GM21390 (cell line): ENCODE data around the gene FARP2.
"Not testable (repeated sequence)": the region's sequence is repeated elsewhere in the genome, so short reads cannot be mapped to it uniquely, and the experiment has no call there.

Source experiments
- ATAC-seq: cut with Tn5 transposase; IDR thresholded peaks from one replicate; pipeline ENCODE4 v1.9.1; 2021; ENCODE audit not compliant: unreplicated experiment

FARP2 gene

GRCh38 chr2:241501551-241501950 is 145.5 kb downstream of the FARP2 start:
- no peak for ATAC-seq

GRCh38 chr2:241502281-241502680 is 146.2 kb downstream of the FARP2 start:
- no peak for ATAC-seq

DNA sequence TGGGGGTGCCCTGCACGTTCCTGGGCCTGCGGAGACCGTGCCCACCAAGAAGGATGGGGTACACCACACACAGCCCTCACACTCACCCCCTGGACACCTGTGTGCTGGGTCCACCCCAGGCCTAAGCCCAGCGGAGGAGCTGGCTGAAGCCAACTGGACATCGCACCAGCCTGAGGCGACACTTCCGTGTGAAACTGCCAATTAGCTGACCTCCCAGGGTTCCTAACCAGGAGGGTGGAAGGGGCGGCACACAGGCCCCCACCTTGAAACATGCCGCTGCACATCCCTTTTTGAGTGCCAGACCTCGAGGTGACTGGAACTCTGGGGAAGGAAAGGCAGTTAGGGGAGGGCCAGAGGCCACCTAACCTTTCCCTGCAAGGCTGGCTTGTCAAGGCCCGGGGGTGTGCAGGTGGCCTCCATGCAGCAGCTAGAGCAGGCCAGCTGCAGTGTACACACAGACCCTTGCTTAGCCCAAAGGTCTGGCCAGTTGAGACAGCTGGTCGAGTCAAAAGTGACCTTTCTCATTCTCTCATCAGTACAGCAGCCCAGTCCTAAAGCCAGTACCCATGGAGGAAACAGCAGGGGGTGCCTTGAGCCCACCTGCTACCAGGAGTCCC is 147.8 kb downstream of the FARP2 start:
- ATAC-seq, result no peak

DNA sequence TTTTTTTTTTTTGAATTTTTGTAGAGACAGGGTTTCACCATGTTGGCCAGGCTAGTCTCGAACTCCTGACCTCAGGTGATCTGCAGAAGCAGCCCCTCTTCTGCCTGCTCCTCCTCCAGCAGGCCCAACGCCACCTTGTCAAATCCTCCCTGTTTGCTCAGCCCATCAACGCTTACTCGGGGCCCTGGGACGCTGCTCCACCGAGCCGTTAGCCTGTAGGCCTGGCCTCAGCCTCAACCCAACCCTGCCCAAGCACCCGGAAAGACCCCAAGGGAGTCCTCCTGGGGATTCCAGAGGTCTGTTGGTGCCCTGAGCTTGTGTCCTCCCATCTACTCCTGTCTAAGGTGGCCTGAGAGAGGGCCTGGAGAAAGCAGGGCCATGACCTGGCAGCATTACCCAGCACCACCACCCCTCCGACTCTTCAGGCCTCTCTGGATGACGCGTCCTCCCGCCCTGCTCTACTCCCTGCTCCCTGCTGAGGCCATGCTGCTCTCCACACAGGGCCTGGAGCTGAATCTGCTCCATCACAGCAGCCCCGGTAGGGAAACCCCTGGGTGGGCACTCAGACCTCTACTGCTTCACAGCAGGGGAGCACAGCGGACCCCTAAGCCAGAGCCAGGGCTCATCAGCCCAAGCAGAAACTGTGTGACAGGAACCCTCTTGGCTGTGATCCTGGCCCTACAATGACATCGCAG is 149.1 kb downstream of the FARP2 start:
- no peak for ATAC-seq

- ATAC-seq, result no peak
These were observed 149.7 kb downstream of the FARP2 start for GRCh38 chr2:241505781-241506201.

- not testable (repeated sequence) for ATAC-seq
These were observed 150.2 kb downstream of the FARP2 start for GRCh38 chr2:241506317-241506716.

DNA sequence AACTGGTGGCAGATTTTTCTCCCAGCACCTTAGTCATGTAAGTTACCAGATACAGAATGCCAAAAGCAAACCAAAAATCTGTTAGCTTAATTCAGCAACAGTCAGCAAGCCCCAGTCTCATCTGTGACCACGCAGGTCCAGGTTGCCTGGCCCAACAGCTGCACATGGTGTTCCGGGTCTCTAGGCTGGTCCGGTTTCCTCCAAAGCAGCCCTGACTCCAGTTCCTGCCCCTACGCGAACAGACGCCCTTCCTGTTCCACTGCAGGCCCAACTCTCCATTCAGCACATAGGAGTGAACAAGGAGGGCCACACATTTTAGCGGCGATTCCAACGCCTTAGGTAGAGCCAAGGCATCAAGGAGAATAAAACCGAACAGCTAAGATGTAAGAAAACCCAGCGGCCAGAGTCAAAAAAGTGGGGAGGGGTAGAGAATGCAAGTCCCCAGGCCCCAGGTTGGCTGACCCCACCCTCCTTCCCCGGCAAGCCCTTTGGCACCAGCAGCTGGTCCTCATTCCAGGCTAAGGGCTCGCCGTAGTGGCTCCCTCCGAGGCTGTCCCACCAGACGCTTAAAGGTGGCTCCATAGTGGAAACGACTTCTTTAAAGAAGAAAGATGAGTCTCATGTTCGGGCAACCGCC is 150.8 kb downstream of the FARP2 start:
- ATAC-seq, result no peak

- ATAC-seq, result peak; percentile 13
These were observed 151.6 kb downstream of the FARP2 start for GRCh38 chr2:241507430-241508239.

- ATAC-seq, result peak; percentile 89
These were observed 152.4 kb downstream of the FARP2 start, which contains the start of gene STK25 for GRCh38 chr2:241508240-241509154. Gene STK25 (minus strand): TSS chr2:241508584. CDS start chr2:241508035, 549 bp downstream.

GRCh38 chr2:241509155-241509784 is 153.2 kb downstream of the FARP2 start:
- no peak for ATAC-seq

DNA sequence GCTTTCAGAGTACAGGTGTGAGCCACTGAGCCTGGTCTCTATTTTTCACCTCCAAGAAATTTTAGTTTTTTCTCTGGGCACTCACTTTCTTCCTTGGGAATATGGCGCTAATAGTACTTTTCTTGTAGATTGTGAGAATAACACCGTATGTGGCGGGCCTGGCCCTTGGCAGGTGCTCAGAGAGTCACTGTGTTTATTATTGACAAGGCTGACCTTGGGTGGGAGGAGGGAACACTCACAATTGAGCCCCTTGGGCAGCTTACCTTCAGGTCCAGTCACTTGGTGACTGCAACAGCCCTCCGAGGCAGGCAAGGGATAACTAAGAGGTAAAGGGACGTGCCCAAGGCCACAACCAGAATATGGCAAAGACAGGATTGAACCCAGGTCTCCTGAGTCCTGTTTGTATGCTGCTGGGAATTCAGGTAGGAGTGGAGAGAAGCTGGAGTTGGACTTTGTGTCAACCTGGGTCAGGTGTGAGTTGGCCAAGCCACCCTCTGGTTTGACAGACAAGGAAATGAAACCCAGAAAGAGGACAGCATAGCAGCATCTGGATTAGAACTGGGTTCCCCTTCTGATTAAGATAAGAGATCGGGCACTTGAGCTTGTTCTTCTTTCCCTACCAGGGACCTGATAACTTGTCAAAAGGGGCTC is 155.1 kb downstream of the FARP2 start:
- no peak for ATAC-seq

GRCh38 chr2:241514553-241514952 is 158.5 kb downstream of the FARP2 start:
- ATAC-seq, result no peak

GRCh38 chr2:241514986-241515737 is 159.1 kb downstream of the FARP2 start:
- ATAC-seq, result peak; percentile 66

DNA sequence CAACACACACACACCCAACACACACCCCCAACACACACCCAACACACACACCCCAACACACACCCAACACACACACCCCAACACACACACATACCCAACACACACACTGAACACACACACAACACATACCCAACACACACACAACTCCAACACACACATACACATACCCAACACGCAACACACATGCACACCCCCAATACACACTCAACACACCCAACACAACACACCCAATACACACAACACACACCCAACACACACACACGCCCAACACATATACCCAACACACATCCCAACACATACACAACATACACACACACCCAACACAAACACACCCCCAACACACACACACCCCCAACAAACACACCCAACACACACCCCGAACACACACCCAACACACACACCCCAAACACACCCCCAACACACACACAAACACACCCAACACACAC is 160.5 kb downstream of the FARP2 start:
- ATAC-seq, result no peak

DNA sequence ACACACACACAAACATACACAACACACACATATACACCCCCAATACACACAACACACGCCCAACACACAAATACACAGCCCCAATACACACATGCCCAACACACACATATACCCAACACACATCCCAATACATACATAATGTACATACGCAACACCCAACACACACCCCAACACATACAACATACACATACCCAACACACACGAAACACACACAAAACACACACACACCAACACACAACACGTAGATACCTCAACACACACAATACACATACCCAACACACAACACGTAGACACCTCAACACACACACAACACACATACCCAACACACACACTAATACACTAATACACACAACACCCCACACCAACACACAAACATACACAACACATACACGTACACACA is 161.2 kb downstream of the FARP2 start:
- no peak for ATAC-seq

DNA sequence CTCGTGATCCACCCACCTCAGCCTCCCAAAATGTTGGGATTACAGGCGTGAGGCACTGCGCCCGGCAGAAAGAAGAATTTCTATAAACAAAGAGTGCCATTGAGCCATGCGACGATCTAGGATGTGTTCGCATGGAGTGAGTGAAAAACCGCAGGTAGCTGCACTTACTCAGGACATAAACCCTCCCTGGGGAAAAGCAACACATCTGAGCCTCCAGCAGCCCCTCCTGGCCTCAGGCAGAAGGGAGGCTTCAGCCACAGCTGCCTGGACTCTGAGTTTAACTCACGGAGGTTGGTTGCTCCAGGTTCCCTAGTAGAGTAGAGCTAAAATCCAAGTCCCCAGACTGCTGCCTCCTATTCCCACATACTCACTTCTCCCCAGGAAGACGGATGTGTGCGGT is 163.6 kb downstream of the FARP2 start:
- ATAC-seq, result no peak

DNA sequence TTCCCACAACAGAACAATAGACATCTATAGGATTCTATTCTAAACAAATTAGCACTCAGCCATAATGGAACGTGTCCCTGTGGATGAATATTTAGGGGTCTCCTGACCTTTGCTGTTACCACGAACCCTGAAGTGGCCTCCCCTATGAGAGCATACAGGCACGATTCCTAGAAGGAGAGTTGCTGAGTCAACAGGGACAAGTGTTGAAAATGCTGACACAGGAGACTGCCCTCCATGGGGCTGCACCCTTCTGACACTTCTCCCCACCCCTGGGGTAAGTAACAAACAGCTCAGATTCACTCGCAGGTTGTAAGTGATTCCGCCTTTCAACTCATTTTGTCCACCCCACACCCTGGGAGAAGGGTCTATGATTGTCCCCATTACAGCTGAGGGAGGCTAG is 166.4 kb downstream of the FARP2 start:
- ATAC-seq, result no peak
